A549 (cell line): ENCODE measurements around the gene STARD13. TPM values are rescaled to one million over a fixed set of nuclear protein-coding genes. Genes with fewer than 3 reads are reported as not detected.

Experiments used
- ATAC-seq, 2 experiments: fragments of 200-7000 bp in 1 of 2; fragments of >200 bp in 1 of 2; cut with Nextera tagmentation in 1 of 2; cut with Tn5 transposase in 1 of 2; 3 replicates each; pipeline versions ENCODE4 v1.8.0 to v1.9.1; 2018 to 2020; ENCODE audit warnings: mild to moderate bottlenecking in 1 of 2, moderate library complexity in 1 of 2
- CTCF ChIA-PET: fragments of 300-600 bp; sonication (Branson Sonifier 250); formaldehyde crosslinking; extraction: SDS; loops from one replicate; lab custom pipeline; 2021; ENCODE audit warnings: antibody characterized with exemption, inconsistent platforms; lab: Yijun Ruan, JAX
- POLR2A ChIA-PET: fragments of 350-600 bp; formaldehyde crosslinking; extraction: SDS; loops from one replicate; lab custom pipeline; 2021; ENCODE audit warnings: antibody characterized with exemption, inconsistent platforms; lab: Yijun Ruan, JAX
- DNase-seq, 2 experiments: peaks; one replicate each; pipeline versions ENCODE4 v3.0.0 to v3.0.0-alpha.2; 2011 to 2016; ENCODE audit warnings: low read depth in 1 of 2, low spot score in 1 of 2
- FAIRE-seq: peaks from 2 replicates; lab custom pipeline; 2011; peaks lifted over from hg19 to GRCh38; lab: Jason Lieb, UNC
- H3K27ac ChIP-seq, 2 experiments: fragments of >200 bp; sonication (Bioruptor Twin); formaldehyde crosslinking; 3 replicates each; pipeline ENCODE4 v1.5.1; 2016 to 2017
- H3K4me1 ChIP-seq: fragments of >200 bp; sonication (Bioruptor Twin); formaldehyde crosslinking; 3 replicates; pipeline ENCODE4 v1.6.1; 2016
- H3K4me2 ChIP-seq: fragments of >200 bp; sonication (Bioruptor Twin); formaldehyde crosslinking; 3 replicates; pipeline ENCODE4 v1.6.1; 2016
- H3K4me3 ChIP-seq: fragments of >200 bp; sonication (Bioruptor Twin); formaldehyde crosslinking; 3 replicates; pipeline ENCODE4 v1.5.1; 2016
- H3K9me3 ChIP-seq: fragments of >200 bp; sonication (Bioruptor Twin); formaldehyde crosslinking; 3 replicates; pipeline ENCODE4 v1.6.1; 2016
- BCL3 ChIP-seq: fragments of >200 bp; sonication (Bioruptor Twin); formaldehyde crosslinking; IDR thresholded peaks from 3 replicates; pipeline ENCODE4 v1.6.1; 2016
- BHLHE40 ChIP-seq: IDR thresholded peaks from 2 replicates; pipeline ENCODE4 v1.6.1; 2012; ENCODE audit warnings: low read depth, low read length, inconsistent platforms
- CBX2 ChIP-seq: fragments of 200-600 bp; sonication (generic); IDR thresholded peaks from 2 replicates; pipeline ENCODE4 v1.6.1; 2016; ENCODE audit warnings: low read depth, mild to moderate bottlenecking, borderline replicate concordance
- CEBPB ChIP-seq, 2 experiments: fragments of >200 bp in 1 of 2; sonication (Bioruptor Twin) in 1 of 2; formaldehyde crosslinking in 1 of 2; IDR thresholded peaks; 2 replicates each; pipeline ENCODE4 v1.6.1; 2012 to 2016
- CHD2 ChIP-seq: fragments of 150-350 bp; IDR thresholded peaks from 2 replicates; pipeline ENCODE4 v1.6.1; 2014; ENCODE audit warnings: low read length; ENCODE audit not compliant: partially characterized antibody
- EHF ChIP-seq: fragments of 250-450 bp; sonication (Bioruptor Pico); IDR thresholded peaks from 2 replicates; pipeline ENCODE4 v1.5.0; 2020; ENCODE audit warnings: mild to moderate bottlenecking
- EHMT2 ChIP-seq: fragments of 200-600 bp; sonication (generic); IDR thresholded peaks from 2 replicates; pipeline ENCODE4 v1.6.1; 2016; ENCODE audit warnings: antibody characterized with exemption, low read depth, mild to moderate bottlenecking, moderate library complexity
- FOSB ChIP-seq: fragments of 250-450 bp; sonication (Bioruptor Pico); IDR thresholded peaks from 2 replicates; pipeline ENCODE4 v1.5.0; 2020; ENCODE audit warnings: mild to moderate bottlenecking, moderate library complexity
- GATA3 ChIP-seq: IDR thresholded peaks from 2 replicates; pipeline ENCODE4 v1.6.1; 2012; ENCODE audit warnings: borderline replicate concordance
- HOXA7 ChIP-seq: fragments of 250-450 bp; sonication (Bioruptor Pico); IDR thresholded peaks from 2 replicates; pipeline ENCODE4 v1.5.0; 2020; ENCODE audit warnings: mild to moderate bottlenecking, moderate library complexity
- KDM1A ChIP-seq: fragments of 200-600 bp; sonication (generic); IDR thresholded peaks from 2 replicates; pipeline ENCODE4 v1.6.1; 2016; ENCODE audit warnings: low read depth, mild to moderate bottlenecking
- KDM5A ChIP-seq: fragments of 200-600 bp; sonication (generic); IDR thresholded peaks from 2 replicates; pipeline ENCODE4 v1.6.1; 2016; ENCODE audit warnings: antibody characterized with exemption, mild to moderate bottlenecking
- MAFK ChIP-seq: fragments of 450-650 bp; IDR thresholded peaks from 2 replicates; pipeline ENCODE4 v1.6.1; 2014; ENCODE audit not compliant: partially characterized antibody
- MAZ ChIP-seq: fragments of 150-350 bp; IDR thresholded peaks from 2 replicates; pipeline ENCODE4 v1.6.1; 2014; ENCODE audit warnings: antibody characterized with exemption, low read depth, low read length, borderline replicate concordance
- NFE2L2 ChIP-seq: fragments of 150-350 bp; conservative IDR thresholded peaks from 2 replicates; pipeline ENCODE4 v1.6.1; 2014; ENCODE audit warnings: low read length
- POLR2A ChIP-seq: IDR thresholded peaks from 2 replicates; pipeline ENCODE4 v1.6.1; 2012; ENCODE audit warnings: mild to moderate bottlenecking, low read length
- POLR2AphosphoS2 ChIP-seq: conservative IDR thresholded peaks from 2 replicates; pipeline ENCODE4 v1.6.1; 2012; ENCODE audit warnings: low read length, improper control_type of control experiment, inconsistent platforms
- RAD21 ChIP-seq, 2 experiments: fragments of >200 bp in 1 of 2; sonication (Bioruptor Twin) in 1 of 2; formaldehyde crosslinking in 1 of 2; IDR thresholded peaks in 1 of 2; conservative IDR thresholded peaks in 1 of 2; 2 replicates in 1 of 2; 3 replicates in 1 of 2; pipeline ENCODE4 v1.6.1; 2012 to 2018; ENCODE audit warnings: inconsistent platforms in 1 of 2
- RCOR1 ChIP-seq: fragments of 150-350 bp; IDR thresholded peaks from 2 replicates; pipeline ENCODE4 v1.6.1; 2014; ENCODE audit warnings: antibody characterized with exemption, low read length, low read depth
- RFX5 ChIP-seq: fragments of 450-650 bp; IDR thresholded peaks from 2 replicates; pipeline ENCODE4 v1.7.1; 2014; ENCODE audit warnings: antibody characterized with exemption, mild to moderate bottlenecking, moderate library complexity
- RNF2 ChIP-seq: fragments of 200-600 bp; sonication (generic); IDR thresholded peaks from 2 replicates; pipeline ENCODE4 v1.6.1; 2016; ENCODE audit warnings: low read depth, mild to moderate bottlenecking, antibody characterized with exemption, moderate library complexity, borderline replicate concordance
- TP53 ChIP-seq: fragments of 250-450 bp; sonication (Bioruptor Pico); IDR thresholded peaks from 2 replicates; pipeline ENCODE4 v1.5.0; 2021; ENCODE audit warnings: mild to moderate bottlenecking, moderate library complexity
- USF2 ChIP-seq: fragments of 450-650 bp; IDR thresholded peaks from 2 replicates; pipeline ENCODE4 v1.6.1; 2014; ENCODE audit warnings: antibody characterized with exemption
- ZC3H11A ChIP-seq: fragments of 450-650 bp; IDR thresholded peaks from 2 replicates; pipeline ENCODE4 v1.6.1; 2014; ENCODE audit warnings: antibody characterized with exemption, mild to moderate bottlenecking
- ZFP36 ChIP-seq: fragments of 450-650 bp; IDR thresholded peaks from 2 replicates; pipeline ENCODE4 v1.6.1; 2014; ENCODE audit warnings: borderline replicate concordance; ENCODE audit not compliant: partially characterized antibody
- ZSCAN20 ChIP-seq: fragments of 250-450 bp; sonication (Bioruptor Pico); IDR thresholded peaks from 2 replicates; pipeline ENCODE4 v1.8.0; 2022; ENCODE audit warnings: mild to moderate bottlenecking, moderate library complexity
- WGBS: methylation state at CpG from one replicate; pipeline ENCODE4 v1.1.6; 2017; ENCODE audit errors: missing lambda C conversion rate; 5-methylcytosine and 5-hydroxymethylcytosine counted together
- polyA plus RNA-seq, 4 experiments: library from polyadenylated mRNA; depleted of rRNA in 3 of 4; stranded (reverse); fragments of >200 nt; fragmentation: RNase III in 1 of 4; extraction: RNeasy Plus Mini Kit Qiagen cat#74134 plus additional on column Dnase treatment in 1 of 4; gene quantifications; 2 replicates in 3 of 4; 3 replicates in 1 of 4; pipeline ENCODE4 v1.2.3, GENCODE V29; 2011 to 2017
- TF ChIP-seq, protein P1 (sequence below): IDR thresholded peaks from 2 replicates; pipeline ENCODE4 v1.6.1; 2012
- TF ChIP-seq, protein P2 (sequence below): fragments of 150-350 bp; IDR thresholded peaks from 2 replicates; pipeline ENCODE4 v1.6.1; 2014; ENCODE audit warnings: low read depth, mild to moderate bottlenecking, low read length

STARD13 gene
- polyA plus RNA-seq, 2 of the 4 experiments (the other 2 are of a cell fraction): 2.4 to 2.8 TPM

DNA sequence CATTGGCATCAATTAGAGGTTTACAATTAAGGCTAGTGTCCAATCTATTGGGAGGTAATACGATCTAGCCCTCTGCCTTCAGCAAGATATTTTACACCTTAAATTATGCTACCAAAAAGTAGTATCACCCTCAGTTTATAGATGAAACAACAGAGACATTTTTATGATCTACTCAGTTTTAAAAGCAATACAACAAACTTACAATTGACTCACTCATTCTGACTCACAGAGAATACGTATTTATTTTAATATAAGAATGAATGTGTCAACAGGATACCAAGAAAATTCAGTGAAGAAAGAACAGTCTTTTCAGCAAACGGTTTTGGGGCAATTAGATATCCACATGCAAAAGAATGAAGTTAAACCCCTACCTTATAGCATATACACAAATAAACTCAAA, 32.5 kb upstream of the STARD13 start:
- 18% methylated on average over 3 of the region's 3 CpGs for WGBS
- no peak for FAIRE-seq
- DNase-seq: no peak

GRCh38 chr13:33316890-33317289, 31.3 kb upstream of the STARD13 start:
- H3K4me1 ChIP-seq: no peaks in the 10 kb centered on the region
- ChIA-PET POLR2A (no interaction called here), CTCF (interaction anchor here (1.2 kb wide), 1 partner anchor 25 kb away, joined by 3 read pairs; no protein-coding TSS in a partner anchor)
- no peak overlapping the region for H3K27ac ChIP-seq
- no peak for FAIRE-seq
- no peak for ATAC-seq
- no peak for DNase-seq
- WGBS: 14% methylated on average over 1 of the region's 1 CpG
- no peaks in the 10 kb centered on the region for H3K9me3 ChIP-seq
- H3K4me2 ChIP-seq: no peak overlapping the region
- TF ChIP-seq MAZ (no peak), CHD2 (no peak), BCL3 (no peak), NFE2L2 (no peak), TP53 (CRISPR knock-in tag) (no peak), ZFP36 (no peak), KDM5A (no peak), RNF2 (no peak), ZC3H11A (no peak)
- H3K4me3 ChIP-seq: no peak overlapping the region

More for the DNA sequence above, 32.5 kb upstream of the STARD13 start:
- Histone ChIP-seq H3K4me1 (no peaks in the 10 kb centered on the region), H3K27ac (no peak overlapping the region), H3K4me2 (no peak overlapping the region), H3K9me3 (no peaks in the 10 kb centered on the region), H3K4me3 (no peak overlapping the region)
- ChIA-PET POLR2A (no interaction called here), CTCF (no interaction called here)
- ATAC-seq: no peak
- TF ChIP-seq HOXA7 (CRISPR knock-in tag) (no peak), CBX2 (no peak), TP53 (CRISPR knock-in tag) (no peak), FOSB (CRISPR knock-in tag) (no peak), RNF2 (no peak), POLR2AphosphoS2 (no peak), EHMT2 (no peak), RFX5 (no peak), USF2 (no peak), EHF (CRISPR knock-in tag) (no peak), CEBPB (IDR thresholded peaks at IDR 0.05) (no peak)
- TF ChIP-seq, protein P1, sequence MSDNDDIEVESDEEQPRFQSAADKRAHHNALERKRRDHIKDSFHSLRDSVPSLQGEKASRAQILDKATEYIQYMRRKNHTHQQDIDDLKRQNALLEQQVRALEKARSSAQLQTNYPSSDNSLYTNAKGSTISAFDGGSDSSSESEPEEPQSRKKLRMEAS: no peak

DNA sequence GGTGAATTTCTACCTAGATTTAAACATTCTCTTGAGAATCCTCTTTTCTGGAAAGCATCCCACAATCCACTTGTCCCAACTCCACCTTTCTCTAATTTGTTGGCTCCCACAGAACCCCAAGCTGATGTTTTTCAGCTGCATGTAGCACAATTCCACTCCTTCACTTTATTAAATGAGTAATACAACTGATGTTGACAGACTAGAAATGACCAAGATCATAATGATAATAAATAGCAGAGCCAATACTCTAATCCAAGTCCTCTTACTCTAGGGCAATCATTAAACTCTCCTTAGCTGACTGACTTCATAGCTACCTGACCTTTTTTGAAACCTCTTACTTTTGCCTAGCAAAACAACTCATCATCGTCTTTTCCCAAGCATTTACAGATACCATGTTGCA, 27.9 kb upstream of the STARD13 start:
- ChIA-PET CTCF (interaction anchor here (1.3 kb wide), 1 partner anchor 11 kb away, joined by 3 read pairs; no protein-coding TSS in a partner anchor), POLR2A (no interaction called here)
- Histone ChIP-seq H3K4me2 (no peak overlapping the region), H3K4me1 (no peaks in the 10 kb centered on the region), H3K9me3 (no peaks in the 10 kb centered on the region), H3K27ac (no peak overlapping the region), H3K4me3 (no peak overlapping the region)
- TF ChIP-seq RNF2 (no peak), HOXA7 (CRISPR knock-in tag) (no peak), ZSCAN20 (CRISPR knock-in tag) (no peak), CHD2 (no peak), RAD21 (conservative IDR thresholded peaks at IDR 0.05 in 1 of 2, IDR thresholded peaks at IDR 0.05 in 1 of 2) (no peak), MAFK (no peak), BHLHE40 (no peak), POLR2A (no peak), RCOR1 (no peak), CBX2 (no peak), KDM1A (no peak), GATA3 (no peak), ZFP36 (no peak)
- TF ChIP-seq, protein P2, sequence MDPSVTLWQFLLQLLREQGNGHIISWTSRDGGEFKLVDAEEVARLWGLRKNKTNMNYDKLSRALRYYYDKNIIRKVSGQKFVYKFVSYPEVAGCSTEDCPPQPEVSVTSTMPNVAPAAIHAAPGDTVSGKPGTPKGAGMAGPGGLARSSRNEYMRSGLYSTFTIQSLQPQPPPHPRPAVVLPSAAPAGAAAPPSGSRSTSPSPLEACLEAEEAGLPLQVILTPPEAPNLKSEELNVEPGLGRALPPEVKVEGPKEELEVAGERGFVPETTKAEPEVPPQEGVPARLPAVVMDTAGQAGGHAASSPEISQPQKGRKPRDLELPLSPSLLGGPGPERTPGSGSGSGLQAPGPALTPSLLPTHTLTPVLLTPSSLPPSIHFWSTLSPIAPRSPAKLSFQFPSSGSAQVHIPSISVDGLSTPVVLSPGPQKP: no peak
- ATAC-seq (no peak), FAIRE-seq (no peak), DNase-seq (no peak)
- WGBS: 81% methylated on average over 1 of the region's 1 CpG
